Bone marrow (tissue), 2 donors: ENCODE data around the gene USF2.

Experiments
- DNase-seq, 2 donors: peaks; one replicate each; lab custom pipeline; 2025; lab: John Stamatoyannopoulos, UW

USF2 gene

DNA sequence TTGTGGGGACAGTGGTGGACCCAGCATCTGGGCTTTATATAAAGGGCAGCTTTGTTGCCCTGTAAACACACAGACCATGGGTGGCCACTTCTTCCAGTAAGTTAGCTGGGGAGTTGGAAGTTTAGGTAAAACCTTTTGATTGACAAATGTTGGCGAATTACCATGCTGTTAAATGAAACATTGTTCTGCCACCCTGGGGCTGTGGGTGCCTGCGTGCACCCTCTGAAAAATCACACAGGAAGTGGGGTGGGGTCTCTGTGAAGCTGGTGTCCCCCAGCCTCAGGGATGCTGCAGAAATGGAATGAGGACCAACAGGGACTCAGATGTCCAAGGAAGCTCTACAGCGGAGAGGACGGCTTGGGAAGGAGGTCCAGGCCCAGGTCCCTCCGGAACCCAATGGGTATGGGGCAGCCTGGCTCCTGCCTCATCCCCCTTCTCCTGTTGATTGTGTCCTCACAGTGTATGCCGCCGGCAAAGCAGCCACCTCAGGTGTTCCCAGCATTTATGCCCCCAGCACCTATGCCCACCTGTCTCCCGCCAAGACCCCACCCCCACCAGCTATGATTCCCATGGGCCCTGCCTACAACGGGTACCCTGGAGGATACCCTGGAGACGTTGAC, 2.8 kb upstream of the USF2 start:
- no peak for DNase-seq

DNA sequence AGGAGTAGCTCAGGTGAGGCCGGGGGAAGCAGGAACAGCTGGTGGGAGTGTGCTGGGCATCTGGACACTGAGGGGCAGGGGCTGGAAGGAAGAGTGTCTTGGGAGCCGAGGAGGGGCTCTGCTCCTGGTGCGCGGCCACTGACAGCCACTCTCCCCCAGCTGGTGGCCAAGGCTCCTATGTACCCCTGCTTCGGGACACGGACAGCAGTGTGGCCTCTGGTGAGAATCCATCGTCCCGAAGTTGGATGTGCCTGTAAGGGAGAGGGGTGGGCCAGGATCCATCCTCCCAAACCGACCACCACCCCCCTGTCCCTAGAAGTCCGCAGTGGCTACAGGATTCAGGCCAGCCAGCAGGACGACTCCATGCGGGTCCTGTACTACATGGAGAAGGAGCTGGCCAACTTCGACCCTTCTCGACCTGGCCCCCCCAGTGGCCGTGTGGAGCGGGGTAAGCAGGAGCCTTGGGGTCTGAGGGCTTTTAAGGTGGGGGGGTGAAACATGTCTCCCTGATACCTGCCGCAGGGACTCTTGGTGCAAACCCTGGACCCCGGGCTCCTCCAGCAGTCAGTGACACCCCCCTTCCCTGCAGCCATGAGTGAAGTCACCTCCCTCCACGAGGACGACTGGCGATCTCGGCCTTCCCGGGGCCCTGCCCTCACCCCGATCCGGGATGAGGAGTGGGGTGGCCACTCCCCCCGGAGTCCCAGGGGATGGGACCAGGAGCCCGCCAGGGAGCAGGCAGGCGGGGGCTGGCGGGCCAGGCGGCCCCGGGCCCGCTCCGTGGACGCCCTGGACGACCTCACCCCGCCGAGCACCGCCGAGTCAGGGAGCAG, 2.0 kb upstream of the USF2 start:
- DNase-seq = no peak

DNA sequence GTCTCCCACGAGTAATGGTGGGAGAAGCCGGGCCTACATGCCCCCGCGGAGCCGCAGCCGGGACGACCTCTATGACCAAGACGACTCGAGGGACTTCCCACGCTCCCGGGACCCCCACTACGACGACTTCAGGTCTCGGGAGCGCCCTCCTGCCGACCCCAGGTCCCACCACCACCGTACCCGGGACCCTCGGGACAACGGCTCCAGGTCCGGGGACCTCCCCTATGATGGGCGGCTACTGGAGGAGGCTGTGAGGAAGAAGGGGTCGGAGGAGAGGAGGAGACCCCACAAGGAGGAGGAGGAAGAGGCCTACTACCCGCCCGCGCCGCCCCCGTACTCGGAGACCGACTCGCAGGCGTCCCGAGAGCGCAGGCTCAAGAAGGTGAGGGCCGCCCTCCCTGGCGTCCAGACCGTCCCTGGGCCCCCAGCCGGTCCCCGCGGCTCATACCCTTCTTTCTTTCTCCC, 1.4 kb upstream of the USF2 start:
- DNase-seq = no peak

DNA sequence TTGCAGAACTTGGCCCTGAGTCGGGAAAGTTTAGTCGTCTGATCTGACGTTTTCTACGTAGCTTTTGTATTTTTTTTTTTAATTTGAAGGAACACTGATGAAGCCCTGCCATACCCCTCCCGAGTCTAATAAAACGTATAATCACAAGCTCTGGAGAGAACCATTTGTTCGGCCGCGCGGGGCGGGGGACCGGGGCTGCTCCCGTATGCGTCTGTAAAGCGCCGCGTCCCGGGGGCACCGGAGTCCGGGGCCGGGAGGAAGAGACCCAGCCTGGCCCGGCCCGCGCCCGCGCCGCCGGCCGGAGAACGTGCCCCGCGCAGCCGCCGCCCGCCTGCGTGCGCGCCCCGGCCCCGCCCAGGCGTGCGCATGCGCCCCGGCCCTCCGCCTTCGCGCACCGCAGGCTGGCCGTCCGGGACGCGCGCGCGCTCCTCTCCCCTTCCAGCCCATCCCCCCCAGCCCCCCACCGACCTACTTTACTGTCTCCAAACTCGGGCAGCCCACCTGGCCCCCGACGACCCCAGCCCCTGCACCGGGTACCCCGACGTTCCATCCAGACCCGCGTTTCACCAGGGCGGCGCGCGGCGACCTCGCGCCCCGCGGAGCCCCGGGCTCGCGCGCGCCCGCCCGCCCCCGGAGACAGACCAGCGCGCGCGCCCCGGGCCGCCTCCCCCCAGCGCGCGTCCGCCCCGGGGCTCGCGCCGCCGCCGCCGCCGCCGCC, 785 bp upstream of the USF2 start:
- peak; percentile 32 to 57 for DNase-seq

DNA sequence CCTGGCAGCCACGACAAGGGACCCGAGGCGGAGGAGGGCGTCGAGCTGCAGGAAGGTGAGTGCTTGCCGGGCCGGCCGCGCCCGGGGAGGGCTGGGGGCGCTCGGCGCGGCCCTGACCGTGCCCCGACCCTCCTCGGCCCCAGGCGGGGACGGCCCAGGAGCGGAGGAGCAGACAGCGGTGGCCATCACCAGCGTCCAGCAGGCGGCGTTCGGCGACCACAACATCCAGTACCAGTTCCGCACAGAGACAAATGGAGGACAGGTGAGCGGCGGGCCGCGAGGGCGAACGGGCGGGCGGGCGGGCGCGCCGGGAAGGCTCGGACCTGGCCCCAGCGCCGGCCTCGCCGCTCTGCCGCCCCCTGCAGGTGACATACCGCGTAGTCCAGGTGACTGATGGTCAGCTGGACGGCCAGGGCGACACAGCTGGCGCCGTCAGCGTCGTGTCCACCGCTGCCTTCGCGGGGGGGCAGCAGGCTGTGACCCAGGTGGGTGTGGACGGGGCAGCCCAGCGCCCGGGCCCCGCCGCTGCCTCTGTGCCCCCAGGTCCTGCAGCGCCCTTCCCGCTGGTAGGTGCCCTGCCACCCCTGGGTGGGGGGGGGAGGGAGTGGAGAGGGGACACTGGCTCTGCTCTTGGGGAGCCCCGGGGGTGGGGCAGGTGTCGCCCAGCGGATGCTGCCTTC, 816 bp downstream of the USF2 start:
- DNase-seq = peak; percentile 59 to 68

DNA sequence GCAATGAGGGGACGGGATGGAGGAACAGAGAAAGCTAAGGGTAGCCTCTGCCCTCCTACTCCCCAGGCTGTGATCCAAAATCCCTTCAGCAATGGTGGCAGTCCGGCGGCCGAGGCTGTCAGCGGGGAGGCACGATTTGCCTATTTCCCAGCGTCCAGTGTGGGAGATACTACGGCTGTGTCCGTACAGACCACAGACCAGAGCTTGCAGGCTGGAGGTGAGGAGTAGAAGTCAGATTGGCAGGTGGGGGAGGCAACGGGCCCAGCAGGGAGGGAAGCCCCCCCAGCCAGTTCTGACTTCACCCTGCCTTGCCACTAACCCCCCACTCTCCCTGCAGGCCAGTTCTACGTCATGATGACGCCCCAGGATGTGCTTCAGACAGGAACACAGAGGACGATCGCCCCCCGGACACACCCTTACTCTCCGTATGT, 1.6 kb downstream of the USF2 start:
- DNase-seq = no peak

DNA sequence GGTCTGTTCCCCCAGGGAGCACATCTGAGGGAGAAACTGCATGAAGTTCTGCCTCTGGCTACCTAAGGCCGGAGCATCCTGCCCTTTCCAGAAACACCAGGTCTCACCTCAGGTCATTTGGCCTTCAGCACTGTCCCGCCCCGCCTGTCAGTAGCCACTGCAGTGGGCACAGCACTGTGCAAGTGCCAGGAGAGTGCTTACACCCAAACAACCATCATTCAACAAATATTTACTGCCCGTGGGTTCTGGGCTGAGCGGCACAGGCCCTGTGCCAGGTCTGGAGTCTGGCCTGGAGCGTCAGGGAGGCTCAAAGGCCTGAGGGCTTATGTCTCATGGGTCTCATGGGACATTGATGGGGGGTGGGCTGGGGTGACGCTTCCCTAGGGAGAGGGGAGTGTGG, 2.8 kb downstream of the USF2 start:
- DNase-seq = no peak

DNA sequence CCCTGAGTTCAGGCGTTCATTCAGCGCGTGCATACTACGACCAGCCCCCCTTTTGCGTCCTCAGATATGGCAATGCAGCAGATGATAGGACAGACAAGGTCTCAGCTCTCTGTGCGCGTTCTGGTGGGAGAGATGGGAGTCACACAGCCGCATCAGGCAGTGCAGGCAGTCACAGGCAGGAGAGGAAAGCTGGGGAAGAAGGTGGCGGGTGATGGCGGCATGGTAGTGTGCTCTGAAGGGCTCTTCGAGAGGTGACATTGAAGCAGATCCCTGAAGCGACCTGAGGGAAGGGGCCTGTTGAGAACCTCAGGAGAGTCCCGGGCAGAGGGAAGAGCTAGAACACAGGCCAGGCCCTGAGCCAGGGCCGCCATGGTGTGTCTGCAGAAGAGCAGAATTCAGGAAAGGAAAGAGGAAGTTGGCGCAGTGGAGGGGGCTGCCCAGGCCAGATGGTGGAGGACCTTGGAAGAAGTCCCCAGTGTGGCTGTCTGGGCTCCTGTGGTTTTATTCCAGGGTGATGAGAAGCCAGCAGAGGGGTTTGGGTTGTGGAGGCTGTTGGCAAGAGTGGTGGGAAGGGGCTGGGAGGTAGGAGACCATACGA, 3.5 kb downstream of the USF2 start:
- peak; percentile 15 to 60 for DNase-seq

DNA sequence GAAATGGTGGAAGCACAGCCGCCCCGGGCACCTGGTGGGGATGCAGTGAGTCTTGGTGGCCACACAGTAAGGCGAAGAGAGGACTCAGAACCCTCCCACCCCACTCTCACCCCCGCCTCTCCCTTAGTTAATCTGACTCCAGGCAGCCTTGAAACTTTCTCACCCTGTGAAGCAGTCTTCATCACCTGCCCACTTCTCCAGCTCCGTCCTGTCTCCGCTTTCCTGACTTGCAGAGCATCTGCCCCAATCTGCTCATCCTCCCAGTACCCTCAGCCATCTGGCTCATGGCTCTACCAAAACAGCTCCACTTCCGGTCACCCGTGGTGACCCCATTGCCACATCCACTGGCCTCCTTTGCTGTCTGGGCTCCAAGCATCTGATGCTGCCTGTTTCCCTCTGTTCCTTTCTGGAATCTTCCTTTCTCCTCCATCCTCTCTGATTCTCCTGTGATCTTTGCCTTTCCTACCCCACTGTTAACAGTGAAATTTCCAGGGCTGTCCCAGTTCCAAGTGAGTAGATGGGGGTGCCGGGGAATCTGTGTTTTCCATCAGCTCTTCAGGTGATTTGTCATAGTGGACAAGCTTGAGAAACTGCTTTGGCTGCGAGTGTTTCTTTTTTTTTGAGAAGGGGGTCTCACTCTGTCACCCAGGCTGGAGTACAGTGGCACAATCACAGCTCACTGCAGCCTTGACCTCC, 4.3 kb downstream of the USF2 start:
- no peak for DNase-seq

DNA sequence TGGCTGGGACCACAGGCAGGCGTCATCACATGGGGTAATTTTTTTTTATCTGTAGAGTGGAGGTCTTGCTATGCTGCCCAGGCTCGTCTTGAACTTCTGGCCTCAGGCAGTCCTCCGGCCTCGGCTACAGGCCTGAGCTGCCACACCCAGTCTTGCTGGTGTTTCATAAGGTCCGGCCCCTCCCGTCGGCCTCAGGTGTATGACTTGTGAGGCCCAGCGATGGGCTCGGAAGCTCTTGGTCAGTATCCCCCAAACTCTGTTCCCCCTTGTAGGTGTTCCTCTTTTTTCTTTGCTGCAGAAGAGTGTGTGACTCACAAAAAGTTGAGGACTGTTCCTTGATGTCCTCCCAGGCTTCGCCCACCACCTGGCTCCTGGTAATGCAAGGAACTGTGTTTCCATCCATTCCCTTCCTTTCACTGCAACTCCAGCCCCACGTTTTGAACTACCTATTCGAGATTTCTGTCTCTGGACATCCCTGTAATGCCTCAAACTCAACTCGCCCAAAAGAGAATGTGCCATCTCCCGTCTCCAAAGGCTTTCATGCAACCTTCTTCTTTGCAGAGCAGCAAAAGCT, 5.0 kb downstream of the USF2 start:
- no peak for DNase-seq

DNA sequence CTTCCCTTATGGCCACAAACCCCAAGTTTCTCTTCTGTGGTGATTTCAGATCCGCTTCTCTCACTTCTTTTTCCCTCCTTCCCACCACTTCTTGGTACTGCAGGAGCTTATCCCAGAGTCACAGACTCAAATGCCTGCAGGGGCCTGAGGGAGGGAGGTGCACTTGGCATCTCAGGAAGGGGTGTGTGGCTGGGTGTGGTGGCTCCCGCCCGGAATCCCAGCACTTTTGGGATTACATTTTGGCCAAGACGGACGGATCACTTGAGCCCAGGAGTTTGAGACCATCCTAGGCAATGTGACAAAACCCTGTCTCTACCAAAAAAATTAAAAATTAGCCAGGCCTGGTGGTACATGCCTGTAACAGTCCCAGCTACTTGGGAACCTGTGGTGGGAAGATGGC, 5.6 kb downstream of the USF2 start:
- no peak for DNase-seq

DNA sequence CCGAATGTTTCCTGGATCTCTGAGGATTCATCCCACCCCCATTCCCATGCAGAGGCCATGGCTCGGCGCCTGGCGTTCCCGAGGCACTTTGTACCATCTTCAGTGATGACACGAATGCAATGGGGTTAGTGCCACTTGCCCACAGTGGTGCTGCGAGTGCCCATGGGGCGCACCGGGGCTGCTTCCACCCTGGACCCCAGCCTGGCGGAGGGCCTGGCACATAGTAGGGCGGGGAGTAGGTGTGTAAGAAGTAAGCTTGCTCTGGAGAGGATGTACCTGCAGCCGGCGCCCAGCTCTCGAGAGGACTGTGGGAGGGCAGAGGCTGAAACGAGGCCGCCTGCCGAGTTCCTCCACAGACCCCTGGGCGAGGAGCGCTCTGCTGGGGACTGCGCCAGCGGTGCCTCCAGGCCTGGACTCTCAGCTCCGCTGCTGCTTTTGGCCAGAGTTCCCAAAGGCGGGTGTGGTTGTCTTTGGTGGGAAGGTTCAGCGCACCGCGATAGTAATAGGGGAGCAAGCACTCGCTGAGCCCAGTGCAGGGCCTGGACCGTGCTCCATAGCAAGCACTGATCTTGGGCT, 8.0 kb downstream of the USF2 start:
- DNase-seq = no peak

DNA sequence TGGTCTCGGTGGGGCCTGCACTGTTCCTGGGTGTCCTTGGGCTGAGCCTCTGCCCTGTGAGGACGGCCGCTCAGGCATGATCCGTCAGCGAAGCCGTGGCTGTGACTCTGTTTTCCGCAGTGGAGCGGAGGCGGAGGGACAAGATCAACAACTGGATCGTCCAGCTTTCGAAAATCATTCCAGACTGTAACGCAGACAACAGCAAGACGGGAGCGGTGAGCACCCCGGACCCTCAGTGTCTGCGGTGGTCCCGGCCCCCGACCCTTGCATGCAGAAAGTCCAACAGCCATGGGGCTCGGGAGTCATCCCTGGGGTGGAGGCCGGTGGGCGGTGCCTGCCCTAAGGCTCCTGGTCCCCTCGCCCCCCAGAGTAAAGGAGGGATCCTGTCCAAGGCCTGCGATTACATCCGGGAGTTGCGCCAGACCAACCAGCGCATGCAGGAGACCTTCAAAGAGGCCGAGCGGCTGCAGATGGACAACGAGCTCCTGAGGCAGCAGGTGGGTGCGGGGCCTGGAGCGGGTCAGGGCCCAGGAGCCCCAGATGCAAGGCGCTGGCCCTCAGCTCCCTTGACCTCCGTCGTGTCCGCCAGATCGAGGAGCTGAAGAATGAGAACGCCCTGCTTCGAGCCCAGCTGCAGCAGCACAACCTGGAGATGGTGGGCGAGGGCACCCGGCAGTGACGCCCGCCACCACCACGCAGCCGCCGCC, 10.0 kb downstream of the USF2 start:
- no peak for DNase-seq

DNA sequence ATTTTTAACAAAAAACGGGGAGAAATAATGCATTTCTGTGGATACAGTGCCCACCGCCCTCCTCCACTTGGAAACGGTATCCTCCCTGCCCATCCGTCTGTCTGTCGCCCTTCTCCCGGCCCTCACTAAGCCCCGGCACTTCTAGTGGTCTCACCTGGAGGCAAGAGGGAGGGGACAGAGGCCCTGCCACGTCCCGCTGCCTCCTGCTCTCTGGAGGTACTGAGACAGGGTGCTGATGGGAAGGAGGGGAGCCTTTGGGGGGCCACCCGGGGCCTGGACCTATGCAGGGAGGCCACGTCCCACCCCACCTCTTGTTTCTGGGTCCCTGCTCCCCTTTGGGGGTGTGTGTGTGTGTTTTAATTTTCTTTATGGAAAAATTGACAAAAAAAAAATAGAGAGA, 10.6 kb downstream of the USF2 start:
- no peak for DNase-seq

DNA sequence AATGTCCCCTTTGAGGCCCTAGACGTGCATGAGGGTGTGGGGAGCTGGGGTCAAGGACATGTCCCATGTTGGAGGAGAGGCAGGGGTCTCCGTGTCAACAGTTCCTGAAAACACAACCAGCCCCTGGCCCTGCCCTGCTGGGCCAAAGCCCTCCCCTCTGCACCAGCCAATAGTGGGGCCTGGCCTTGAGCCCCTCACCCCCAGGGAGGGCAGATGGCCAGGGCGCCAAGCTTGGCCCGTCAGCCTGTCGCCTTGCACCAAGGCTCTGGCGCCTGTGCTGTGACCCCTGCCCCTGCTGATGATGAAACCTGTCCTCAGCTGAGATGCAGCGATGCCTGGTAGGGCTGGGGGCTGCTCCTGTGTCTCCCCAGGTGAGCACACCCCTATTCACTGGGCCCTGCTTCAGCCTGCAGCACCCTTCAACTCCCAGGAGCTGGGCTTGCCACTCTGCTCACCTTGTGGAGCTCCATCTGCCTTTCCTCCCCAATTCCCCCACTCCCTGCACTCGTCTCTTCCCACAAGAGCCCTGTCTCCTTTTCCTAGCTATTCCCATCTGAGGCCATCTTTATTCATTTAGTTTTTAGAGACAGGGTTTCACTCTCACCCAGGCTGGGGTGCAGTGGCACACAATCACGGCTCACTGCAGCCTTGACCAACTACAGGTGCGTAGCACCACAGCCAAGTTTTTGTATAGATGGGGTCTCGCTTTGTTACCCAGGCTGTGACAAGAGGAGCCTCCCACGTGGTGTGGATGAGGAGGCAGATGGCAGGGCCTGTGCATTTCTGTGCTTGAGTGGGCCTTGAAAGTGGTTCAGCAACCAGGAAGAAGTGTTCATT, 11.4 kb downstream of the USF2 start:
- no peak for DNase-seq

DNA sequence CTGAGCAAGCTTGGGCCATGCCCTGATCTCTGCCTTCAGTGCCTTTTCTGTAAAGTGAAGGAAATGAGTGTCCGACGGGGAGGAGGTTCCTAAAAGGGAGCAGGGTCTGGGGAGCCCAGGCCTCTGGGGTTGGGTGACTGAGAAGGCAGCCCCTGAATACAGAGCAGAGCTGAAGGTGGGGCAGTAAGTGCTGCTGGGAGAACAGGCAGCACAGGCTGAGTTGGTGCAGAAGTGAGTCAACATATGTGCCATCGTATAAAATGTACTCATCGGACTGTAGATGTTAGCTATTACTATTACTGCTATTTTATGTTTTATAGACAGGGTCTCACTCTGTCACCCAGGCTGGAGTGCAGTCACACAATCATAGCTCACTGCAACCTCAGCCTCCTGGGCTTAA, 12.5 kb downstream of the USF2 start:
- DNase-seq = no peak

DNA sequence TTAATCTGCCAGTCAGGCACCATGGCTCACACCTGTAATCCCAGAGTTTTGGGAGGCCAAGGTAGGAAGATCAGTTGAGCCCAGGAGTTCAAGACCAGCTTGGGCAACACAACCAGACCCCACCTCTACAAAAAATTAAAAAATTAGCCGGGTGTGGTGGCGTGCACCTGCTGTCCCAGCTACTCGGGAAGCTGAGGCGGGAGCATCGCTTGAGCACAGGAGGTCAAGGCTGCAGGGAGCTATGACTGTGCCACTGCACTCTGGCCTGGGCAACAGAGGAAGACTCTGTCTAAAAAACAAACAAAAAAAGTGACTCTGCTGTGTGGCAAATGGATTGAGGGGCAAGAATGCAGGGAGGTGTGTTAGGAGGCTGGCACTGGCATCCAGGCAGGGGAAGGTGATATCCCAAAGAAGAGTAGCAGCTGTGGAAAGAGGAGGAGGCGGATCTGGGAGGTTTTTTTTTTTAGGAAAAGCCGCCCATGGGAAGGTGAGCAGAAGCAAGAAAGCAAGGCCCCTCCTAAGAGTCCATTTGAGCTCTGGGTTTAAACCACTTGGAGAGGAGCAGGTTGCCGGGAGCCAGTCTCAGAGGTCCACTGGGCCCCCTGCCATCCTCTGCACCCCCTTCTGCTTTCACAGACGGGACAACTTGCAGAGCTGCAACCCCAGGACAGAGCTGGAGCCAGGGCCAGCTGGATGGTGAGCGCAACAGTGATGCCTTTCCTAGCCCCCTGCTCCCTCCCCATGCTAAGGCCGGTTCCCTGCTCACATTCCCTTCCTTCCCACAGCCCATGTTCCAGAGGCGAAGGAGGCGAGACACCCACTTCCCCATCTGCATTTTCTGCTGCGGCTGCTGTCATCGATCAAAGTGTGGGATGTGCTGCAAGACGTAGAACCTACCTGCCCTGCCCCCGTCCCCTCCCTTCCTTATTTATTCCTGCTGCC, 15.7 kb downstream of the USF2 start:
- DNase-seq = no peak

DNA sequence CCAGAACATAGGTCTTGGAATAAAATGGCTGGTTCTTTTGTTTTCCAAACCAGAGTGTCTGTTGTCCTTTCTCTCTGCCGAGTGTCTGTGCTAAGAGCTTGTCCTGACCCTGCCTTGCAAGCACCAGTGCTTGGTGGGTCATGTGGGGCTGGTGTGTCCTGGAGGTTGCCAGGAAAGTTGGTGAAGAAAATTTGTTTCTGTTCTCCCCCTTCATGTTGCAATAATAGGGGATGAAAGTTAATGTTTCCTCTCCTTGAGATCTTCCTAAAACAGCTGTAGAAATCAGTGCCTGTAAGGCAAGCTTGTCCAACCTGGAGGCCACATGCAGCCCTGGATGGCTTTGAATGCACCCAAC, 16.3 kb downstream of the USF2 start:
- no peak for DNase-seq
